Measurements from ENCODE around the gene BMP8A.

The BMP8A gene

GRCh38 chr1:39529901-39530535, 38.6 kb downstream of the BMP8A start:
- DNase-seq, result no peak

- no peak for DNase-seq
These were observed 40.1 kb downstream of the BMP8A start for GRCh38 chr1:39531526-39531925.

DNA sequence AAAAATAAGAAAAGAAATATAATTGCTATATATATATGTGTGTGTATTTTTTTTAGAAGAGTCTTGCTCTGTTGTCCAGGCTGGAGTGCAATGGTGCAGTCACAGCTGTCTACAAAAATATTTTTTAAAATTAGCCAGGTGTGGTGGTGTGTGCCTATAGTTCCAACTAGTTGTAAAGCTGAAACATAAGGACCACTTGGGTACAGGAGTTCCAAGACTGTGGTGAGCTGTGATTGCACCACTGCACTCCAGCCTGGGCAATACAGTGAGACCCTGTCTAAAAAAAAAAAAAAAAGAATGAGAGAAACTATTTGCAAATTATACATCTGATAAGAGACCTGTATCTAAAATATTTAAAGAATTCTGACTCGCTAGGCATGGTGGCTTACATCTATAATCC, 42.0 kb downstream of the BMP8A start:
- DNase-seq, result no peak

DNA sequence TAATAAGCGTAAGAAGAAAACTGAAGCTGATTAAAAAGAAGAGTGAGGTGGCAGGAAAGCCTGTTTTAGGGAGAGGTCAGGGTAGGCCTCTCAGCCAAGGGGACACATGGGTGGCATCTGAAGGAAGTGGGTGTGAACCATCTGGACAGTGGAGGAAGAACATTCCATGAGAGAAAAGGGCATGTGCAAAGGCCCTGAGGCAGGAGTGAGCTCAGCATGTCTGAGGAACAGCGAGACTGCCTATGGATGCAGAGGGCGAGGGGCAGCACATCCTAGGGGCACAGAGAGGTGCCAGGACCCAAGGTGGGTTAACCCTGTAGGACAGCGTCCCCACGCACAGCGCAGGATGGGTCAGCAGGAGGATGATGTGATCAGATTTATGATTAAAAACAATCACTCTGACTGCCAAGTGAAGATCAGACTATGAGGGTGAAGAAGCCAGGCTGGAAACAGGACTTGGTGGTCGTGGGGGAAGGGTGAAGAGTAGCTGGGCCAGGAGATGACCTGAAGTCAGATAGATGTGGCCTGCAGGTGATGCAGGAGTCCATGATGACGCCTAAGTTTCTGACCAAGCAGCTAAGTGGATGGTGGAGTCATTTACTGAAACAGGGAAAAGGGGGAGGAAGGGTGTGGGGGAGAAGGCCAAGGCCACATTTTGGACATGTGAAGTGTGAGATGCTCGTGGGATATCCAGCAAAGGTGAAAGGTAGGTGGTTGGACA, 47.3 kb downstream of the BMP8A start:
- no peak for DNase-seq

GRCh38 chr1:39539252-39539790, 47.9 kb downstream of the BMP8A start:
- DNase-seq, result peak; percentile 99

- no peak for DNase-seq
These were observed 49.1 kb downstream of the BMP8A start for GRCh38 chr1:39540504-39541031.

- no peak for DNase-seq
These were observed 51.5 kb downstream of the BMP8A start for GRCh38 chr1:39542924-39543323.

GRCh38 chr1:39544327-39544726, 52.9 kb downstream of the BMP8A start:
- no peak for DNase-seq

GRCh38 chr1:39545531-39545930, 54.1 kb downstream of the BMP8A start:
- no peak for DNase-seq

- no peak for DNase-seq
These were observed 62.8 kb downstream of the BMP8A start for GRCh38 chr1:39554277-39554676.

GRCh38 chr1:39561279-39561678, 69.8 kb downstream of the BMP8A start:
- no peak for DNase-seq

DNA sequence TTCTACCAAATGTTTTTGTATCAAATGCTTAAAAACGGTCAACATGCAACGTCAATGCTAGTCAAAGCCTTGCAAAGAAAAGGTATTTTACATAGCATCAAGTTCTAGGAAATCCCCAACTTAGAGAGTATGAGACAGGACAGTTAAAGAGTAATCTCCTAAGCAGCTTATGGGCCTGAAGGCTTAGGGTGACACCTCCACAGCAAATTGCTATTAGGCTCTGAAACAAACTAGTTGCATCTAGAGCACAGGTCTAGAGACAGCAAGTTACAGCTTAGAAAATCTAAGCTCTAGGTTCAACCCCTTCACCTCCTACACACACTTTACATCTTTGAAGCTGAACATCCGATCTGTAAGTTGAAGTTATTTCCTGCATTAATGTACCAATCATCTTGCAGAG, 71.5 kb downstream of the BMP8A start:
- DNase-seq, result no peak

DNA sequence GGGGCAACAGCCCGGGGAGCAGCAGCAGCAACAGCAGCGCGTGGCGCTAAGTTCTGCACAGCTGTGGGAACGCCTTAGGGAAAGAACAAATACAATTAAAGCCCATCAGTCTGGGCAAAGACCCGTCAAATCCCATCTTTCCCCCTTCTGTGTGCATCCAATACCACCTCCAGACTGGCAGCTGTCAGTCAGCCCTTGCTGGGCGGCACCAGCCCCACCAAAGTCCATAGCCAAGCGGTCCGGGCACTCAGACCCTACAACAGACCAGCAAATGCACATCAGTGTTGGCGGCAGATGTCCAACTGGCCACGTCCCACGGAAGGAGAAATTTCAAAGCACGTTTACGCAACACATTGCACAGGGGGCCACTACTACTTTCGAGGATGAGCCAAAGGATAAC, 72.2 kb downstream of the BMP8A start:
- DNase-seq, result no peak

DNA sequence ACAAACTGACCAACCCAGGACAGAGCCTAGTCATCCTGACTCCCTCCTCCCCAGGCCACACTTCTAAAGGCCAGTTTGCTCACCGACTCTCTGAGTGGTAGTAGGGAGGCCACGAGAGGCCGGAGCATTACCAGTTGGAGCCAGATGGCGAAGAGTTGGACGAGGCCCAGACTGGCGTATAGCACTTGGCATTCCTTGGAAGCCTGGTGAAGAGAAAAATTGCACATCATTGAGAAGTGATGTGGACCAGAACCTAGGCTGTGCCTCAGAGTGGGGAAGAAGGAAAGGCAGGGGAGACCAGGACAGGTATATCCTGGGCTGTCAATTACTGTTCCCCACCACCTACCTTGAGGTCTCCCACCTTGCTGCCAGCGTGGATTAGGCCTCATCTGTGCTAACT, 72.9 kb downstream of the BMP8A start:
- no peak for DNase-seq

GRCh38 chr1:39564941-39565340, 73.5 kb downstream of the BMP8A start:
- no peak for DNase-seq

- DNase-seq, result no peak
These were observed 75.2 kb downstream of the BMP8A start for GRCh38 chr1:39566441-39567137.

DNA sequence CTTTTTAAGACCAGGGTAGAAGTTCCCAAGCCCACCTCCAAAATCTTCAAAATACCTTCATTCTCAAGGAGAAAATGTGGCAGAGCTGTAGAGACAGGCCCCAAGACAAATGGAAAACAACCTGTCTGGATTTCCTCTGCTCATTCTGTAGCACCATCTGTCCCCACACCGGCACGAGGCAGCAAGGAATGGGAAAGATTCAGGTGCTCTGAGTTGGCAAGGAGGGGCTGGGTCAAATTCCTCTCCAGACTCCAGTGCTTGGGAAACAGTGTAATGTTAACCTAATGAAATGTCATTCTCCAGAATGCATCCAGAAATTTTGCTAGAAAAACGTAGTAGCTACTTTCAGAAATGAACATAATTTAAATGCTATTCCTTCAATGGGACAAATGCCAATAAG, 75.9 kb downstream of the BMP8A start:
- no peak for DNase-seq

DNA sequence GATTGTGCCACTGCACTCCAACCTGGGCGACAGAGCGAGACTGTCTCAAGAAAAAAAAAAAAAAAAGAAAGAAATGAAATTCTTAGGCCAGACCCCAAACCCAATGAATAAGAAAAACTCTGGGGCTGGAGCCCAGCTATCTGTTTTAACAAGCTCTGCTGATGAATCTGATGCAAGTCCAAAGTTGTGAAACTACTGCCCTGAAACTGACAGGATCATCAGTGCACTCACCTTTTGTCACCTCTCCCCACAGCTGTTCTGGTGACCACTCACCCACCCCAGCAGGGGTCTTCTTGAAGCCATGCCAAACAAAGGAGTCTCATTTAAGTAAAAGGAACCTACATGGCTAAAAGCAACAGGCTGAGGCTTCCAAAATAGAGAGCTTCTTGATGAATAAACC, 76.8 kb downstream of the BMP8A start:
- no peak for DNase-seq

DNA sequence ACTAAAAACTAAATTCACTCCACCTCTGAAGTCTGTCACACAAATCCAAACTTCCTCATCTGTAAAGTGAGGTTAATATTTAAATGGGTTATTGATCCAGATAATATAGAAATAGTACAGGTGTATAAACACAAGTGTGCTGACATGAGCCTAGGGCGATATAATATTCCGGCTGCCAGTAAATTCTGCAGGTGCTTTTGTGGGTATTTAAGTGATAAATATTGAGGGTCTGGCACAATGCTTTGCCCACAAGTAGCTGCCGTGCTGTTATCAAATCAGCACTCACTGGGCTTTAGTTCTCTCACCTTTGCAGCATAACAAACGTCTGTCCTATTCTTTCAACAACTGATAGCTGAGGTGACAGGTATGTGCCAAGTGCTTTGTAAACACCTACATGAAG, 77.6 kb downstream of the BMP8A start:
- no peak for DNase-seq

DNA sequence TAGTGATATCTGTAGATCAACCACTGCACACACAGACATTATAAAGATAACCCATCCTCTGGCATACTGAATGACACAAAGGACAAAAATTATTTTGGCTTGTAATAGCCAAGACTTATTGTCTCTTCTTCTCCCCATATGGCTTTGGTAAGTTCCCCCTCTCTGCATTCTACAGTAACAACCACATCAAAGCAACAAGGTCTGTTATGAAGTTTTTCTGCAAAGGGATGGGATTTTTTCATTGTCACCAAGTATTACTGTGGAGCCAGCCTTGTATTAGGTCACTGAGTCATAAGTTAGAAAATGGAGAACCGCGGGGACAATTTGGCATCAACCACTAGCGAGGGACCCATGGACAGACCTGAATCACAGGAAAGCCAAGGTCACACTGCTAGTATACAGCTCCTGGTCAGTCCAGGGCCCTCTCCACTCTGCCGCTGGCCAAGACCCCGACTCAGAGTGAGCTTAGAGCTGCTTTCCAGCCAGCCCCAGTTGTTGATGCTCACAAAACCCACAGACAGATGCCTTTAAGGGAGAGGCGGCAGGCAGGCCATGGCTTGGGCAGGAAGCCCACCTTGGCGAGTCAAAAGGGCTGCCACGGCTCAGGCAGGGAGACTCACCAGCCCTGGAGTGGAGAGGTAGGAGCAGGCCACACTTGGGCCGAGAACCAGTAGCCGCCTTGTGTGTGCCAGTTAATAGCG, 79.2 kb downstream of the BMP8A start:
- DNase-seq, result no peak

GRCh38 chr1:39571178-39571483, 79.7 kb downstream of the BMP8A start:
- DNase-seq, result no peak

GRCh38 chr1:39572379-39573096, 81.1 kb downstream of the BMP8A start:
- DNase-seq, result no peak

- DNase-seq, result no peak
These were observed 81.6 kb downstream of the BMP8A start for GRCh38 chr1:39573097-39573465.

Measured in NCI-H748 treated with DMSO at 0.1 percent for 48 hours (cell line).